Measurements from ENCODE around the gene BOK. TPM values are rescaled to one million over a fixed set of nuclear protein-coding genes. Genes with fewer than 3 reads are reported as not detected.

Gene BOK
- total RNA-seq, 4 donors from 2014 or later, result 6.7 to 20.2 (median 15.5) TPM

DNA sequence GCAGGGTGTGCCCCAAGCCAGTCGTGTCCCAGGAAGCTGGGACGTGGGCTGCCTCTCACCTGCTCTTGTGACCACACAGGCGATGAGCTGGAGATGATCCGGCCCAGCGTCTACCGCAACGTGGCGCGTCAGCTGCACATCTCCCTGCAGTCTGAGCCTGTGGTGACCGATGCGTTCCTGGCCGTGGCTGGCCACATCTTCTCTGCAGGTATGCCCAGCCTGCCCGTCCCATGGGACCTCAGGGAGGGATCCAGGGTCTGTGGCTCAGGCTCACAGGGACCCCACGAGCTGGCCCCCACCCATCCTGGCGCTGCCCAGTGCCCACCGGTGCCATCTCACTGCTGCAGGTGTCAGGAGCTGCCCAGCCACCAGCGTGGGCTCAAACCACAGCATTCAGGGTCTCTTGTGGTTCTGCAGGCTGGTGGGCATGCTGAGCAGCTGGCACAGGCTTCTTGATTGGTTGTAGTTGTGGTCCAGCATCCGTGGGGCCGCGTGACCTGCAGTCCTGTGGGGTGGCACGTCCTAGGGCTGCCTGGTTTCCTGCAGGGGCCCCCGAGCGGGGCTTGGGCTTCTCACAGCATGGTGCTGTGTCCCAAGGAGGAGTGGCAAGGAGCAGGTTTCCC lies 3.8 kb downstream of the BOK start:
- Histone ChIP-seq H3K9me3 (no peaks in the 10 kb centered on the region), H3K4me3 (no peak overlapping the region), H3K27ac (no peak overlapping the region), H3K36me3 (no peaks in the 10 kb centered on the region), H3K27me3 (no peaks in the 10 kb centered on the region), H3K4me1 (peaks cover 0 to 28% (median 7%) of the 10 kb centered on the region in 4 donors)
- DNase-seq, result no peak
- TF ChIP-seq, protein P1, sequence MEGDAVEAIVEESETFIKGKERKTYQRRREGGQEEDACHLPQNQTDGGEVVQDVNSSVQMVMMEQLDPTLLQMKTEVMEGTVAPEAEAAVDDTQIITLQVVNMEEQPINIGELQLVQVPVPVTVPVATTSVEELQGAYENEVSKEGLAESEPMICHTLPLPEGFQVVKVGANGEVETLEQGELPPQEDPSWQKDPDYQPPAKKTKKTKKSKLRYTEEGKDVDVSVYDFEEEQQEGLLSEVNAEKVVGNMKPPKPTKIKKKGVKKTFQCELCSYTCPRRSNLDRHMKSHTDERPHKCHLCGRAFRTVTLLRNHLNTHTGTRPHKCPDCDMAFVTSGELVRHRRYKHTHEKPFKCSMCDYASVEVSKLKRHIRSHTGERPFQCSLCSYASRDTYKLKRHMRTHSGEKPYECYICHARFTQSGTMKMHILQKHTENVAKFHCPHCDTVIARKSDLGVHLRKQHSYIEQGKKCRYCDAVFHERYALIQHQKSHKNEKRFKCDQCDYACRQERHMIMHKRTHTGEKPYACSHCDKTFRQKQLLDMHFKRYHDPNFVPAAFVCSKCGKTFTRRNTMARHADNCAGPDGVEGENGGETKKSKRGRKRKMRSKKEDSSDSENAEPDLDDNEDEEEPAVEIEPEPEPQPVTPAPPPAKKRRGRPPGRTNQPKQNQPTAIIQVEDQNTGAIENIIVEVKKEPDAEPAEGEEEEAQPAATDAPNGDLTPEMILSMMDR (IDR thresholded peaks at IDR 0.05), result no peak
- TF ChIP-seq POLR2A (IDR thresholded peaks at IDR 0.05), result no peak

DNA sequence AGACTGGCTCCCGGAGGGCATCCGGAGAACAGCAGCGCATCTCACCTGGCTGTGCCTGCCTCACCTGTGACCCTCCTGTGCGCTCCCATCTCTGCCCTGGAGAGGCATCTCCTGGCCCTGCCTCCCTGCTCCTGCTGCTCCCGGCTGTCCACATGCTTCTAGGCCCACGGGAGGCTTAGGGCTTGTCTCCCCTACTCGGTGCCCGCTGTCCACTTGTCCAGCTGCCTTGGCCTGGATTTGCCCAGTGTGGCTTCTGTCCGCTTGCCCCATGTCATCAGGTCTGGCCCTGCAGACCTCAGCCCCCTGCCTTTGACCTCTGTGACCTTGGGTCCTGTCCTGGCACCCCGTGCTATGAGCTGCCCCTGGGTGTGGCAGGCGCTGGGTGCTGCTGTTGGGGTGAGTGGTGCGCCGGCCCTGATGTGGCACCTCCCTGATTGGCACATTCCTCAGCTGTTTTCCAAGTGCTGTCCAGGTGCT lies 4.5 kb downstream of the BOK start:
- Histone ChIP-seq H3K36me3 (no peaks in the 10 kb centered on the region), H3K4me3 (no peak overlapping the region), H3K9me3 (no peaks in the 10 kb centered on the region), H3K27ac (no peak overlapping the region), H3K27me3 (no peaks in the 10 kb centered on the region), H3K4me1 (peaks cover 0 to 28% (median 7%) of the 10 kb centered on the region in 4 donors)
- TF ChIP-seq POLR2A (IDR thresholded peaks at IDR 0.05), result no peak
- TF ChIP-seq, protein P1 (IDR thresholded peaks at IDR 0.05), result no peak
- no peak for DNase-seq

DNA sequence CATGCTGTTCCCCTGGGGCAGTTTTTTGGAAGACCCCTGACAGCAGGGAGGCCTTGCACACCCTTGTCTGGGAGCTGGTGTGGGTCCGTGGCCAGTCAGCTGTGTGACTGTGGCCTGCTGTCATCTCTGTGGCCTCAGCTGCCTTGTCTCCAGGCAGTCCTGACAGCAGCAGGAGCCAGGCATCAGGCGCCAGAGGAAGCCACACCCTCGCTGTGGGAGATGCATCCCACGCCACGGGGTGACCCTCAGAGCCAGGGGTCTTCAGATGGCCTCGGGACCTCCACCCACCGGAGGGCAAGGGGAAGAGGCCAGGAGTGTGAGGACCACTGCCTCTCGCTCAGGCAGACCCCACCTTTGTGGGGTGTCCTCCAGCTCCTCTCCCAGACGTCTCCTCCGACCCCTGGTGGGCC lies 5.0 kb downstream of the BOK start:
- Histone ChIP-seq H3K9me3 (no peaks in the 10 kb centered on the region), H3K4me3 (no peak overlapping the region), H3K27ac (no peak overlapping the region), H3K36me3 (no peaks in the 10 kb centered on the region), H3K4me1 (peaks cover 0 to 25% (median 7%) of the 10 kb centered on the region in 4 donors), H3K27me3 (no peaks in the 10 kb centered on the region)
- DNase-seq, result no peak
- TF ChIP-seq, protein P1 (IDR thresholded peaks at IDR 0.05), result no peak
- no peak for TF ChIP-seq POLR2A (IDR thresholded peaks at IDR 0.05)

DNA sequence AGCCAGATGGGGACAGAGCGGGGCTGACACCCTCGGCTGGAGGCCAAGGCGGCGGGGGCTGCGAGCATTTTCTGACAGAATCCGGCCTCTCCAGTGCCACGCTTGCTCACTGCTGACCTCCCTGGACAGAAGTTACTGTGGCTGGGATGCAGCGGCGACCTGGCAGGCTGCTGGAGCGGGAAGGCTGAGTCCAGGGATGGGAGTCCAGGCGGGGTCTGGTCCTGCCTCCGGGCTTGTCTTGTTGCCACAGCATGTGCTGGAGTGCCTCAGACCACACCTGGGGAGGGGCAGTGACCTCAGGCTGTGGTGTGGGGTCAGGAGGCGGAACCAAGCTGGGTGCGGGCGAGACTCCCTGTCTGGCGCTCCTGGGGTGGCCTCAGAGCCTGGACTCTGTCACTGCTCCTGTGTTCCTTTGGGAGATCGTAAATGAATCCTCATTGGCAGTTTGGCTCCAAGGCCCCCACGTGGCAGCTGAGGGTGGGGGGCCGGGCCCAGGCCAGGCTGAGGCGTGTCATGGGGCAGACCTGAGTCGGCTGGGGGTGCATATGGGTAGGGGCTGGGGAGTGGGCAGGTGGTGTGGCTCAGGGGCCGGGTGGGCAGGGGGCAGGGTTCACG lies 5.5 kb downstream of the BOK start:
- H3K27me3 ChIP-seq, result no peaks in the 10 kb centered on the region
- no peak overlapping the region for H3K27ac ChIP-seq
- no peaks in the 10 kb centered on the region for H3K9me3 ChIP-seq
- TF ChIP-seq POLR2A (IDR thresholded peaks at IDR 0.05), result no peak
- TF ChIP-seq, protein P1 (IDR thresholded peaks at IDR 0.05), result no peak
- peaks cover 0 to 23% (median 4%) of the 10 kb centered on the region in 4 donors for H3K4me1 ChIP-seq
- H3K4me3 ChIP-seq, result no peak overlapping the region
- no peak for DNase-seq
- H3K36me3 ChIP-seq, result no peaks in the 10 kb centered on the region

DNA sequence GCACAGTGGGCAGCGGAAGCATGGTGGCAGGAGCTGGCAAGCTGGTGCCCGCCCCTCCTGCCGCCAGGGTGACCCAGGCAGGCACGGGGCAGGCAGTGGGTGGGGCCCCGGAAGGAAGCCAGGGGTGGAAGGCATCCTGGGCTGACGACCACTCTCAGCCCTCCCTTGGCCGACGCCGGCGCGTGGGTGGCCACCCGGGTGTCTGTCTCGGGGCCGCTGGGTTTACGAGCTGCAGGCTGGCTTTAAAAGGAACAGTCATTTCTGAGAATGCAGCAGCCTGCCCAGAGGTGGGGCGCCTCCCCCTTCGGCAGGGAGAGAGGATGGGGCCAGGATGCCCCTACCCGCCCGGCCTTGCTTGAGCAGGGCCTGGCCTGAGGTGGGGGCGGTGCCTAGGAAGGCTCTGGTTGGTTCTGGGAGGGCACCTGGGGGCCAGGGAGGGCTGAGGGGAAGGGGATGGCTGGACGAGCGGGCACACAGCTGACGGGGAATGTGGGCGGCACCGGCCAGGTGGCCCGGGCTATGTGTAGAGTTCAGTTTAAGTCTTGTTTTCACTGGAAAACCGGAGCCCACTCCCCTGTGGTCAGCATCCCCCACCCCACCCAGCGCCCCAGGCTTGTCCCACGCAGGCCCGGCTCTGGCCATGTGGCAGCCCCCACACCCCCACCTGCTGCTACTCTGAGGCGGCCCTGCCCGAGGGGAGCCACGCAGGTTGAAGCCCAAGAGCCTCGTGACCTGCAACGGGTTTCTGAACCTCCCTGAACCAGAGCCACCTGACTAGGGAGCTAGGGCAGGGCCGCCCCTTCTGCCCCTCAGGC lies 6.3 kb downstream of the BOK start:
- Histone ChIP-seq H3K36me3 (no peaks in the 10 kb centered on the region), H3K27me3 (no peaks in the 10 kb centered on the region), H3K27ac (no peak overlapping the region), H3K4me1 (peaks cover 0 to 18% (median under 1%) of the 10 kb centered on the region in 4 donors), H3K4me3 (no peak overlapping the region), H3K9me3 (no peaks in the 10 kb centered on the region)
- DNase-seq, result no peak
- TF ChIP-seq, protein P1 (IDR thresholded peaks at IDR 0.05), result no peak
- no peak for TF ChIP-seq POLR2A (IDR thresholded peaks at IDR 0.05)
